NCI-H2196 (cell line): ENCODE measurements around the gene SSH3.
A peak's percentile ranks its signal among the peaks of the same experiment; 100 is the strongest.

Experiments
- DNase-seq: peaks from one replicate; lab custom pipeline; 2025; ENCODE audit not compliant: unreplicated experiment; lab: John Stamatoyannopoulos, UW

The SSH3 gene

GRCh38 chr11:67345247-67345919 is 42.1 kb downstream of the SSH3 start:
- DNase-seq = no peak

- peak; percentile 48 for DNase-seq
These were observed 42.8 kb downstream of the SSH3 start for GRCh38 chr11:67345920-67346819.

GRCh38 chr11:67347964-67348749 is 44.8 kb downstream of the SSH3 start:
- no peak for DNase-seq

GRCh38 chr11:67349036-67349435 is 45.7 kb downstream of the SSH3 start:
- DNase-seq = no peak

DNA sequence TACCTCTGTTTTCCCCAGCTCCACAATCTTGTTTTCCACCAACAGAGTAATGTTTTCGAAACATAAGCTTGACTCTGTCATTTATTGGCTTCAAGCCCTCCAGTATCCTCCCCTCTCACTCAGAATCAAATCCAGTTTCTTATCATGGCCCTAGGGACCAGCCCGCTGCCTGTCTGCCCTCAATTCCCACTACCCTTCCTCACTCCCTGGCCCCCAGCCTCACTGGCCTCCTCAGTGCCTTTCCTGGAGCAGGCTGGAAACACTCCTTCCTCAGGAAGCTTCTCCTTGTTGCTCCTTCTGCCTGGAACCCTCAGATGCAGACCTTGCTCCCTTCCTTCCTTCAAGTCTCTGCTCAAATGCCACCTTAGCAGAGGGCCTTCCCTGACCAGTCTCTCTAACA is 46.1 kb downstream of the SSH3 start:
- DNase-seq = no peak

- DNase-seq = no peak
These were observed 46.7 kb downstream of the SSH3 start for GRCh38 chr11:67349928-67350465.

- DNase-seq = peak; percentile 72
These were observed 48.1 kb downstream of the SSH3 start for GRCh38 chr11:67351275-67352005.

DNA sequence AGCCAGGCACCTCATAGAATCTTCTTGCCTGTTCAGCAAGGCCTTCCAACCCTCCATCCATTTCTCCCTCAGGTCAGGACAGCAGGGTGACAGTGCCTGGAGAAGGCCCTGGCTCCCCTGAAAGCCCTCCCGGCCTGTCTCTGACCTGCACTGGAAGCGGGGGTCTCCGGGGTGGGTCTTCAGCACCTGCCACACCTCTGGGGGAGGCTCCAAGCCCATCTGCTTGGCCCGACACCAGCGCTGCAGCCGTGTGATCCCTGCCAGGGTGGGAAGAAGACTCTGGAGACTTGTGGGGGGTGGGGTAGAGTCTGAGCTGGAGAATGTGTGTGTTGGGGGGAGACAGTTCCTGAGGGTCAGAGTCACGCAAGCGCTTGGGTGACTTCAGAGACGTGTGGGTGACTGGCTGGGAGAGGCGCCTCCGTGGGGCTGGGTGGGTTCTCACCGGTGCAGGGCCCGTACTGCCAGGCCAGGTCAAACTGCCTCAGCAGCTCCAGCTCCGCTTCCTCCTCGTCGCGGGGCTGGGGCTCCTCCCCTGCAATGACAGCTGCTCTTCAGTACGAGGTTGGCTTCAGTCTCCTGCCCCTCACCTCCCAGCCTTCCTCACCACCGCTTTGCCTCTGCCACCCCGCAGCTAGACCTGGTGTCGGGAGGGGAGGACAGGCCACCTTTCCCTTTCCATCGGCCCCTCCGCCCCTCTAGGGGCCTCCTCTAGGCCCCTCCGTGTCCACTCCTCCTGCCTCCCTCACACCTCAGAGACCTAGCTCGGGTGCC is 49.4 kb downstream of the SSH3 start:
- DNase-seq = peak; percentile 75

DNA sequence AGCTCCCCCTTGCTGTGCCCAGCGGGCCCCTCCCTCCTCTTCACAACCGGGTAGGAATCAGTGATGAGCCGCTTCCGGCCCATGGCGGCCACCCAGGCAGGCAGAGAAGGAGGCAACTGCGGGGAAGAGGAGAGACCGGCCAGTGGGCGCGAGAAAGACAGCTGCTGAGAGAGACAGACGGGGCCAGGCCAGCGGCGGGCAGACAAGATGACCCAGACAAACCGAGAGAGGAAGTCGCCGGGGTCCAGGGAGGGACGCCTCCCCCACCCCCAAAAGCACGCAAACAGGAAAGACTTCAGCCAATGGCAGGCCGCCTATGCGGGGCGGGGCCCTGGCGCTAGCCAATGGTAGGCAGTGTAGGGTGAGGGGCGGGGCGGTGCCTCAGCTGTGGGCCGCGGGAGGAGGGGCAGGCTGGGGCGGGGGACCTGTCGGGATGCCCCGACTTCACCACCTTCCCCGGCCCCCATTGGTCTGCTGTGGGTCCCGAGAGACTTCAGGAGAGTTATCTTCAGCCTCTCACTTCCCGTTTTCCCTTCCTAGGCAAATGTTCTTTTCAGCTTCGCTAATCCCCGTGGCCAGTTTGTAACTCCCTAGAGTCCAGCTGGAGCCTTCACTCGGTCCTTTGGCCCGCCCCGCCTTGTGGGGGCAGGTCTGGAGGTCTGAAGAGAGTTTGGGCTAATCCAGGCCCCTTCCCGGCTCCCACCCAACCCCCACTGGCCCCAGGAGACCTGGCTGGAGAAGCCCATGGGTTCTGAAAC is 50.2 kb downstream of the SSH3 start, which contains the start of gene POLD4:
POLD4 (minus strand) TSS at position 230 of the 758 bp plus-strand sequence; CDS start at position 83, 147 bp downstream.
- peak; percentile 93 for DNase-seq

DNA sequence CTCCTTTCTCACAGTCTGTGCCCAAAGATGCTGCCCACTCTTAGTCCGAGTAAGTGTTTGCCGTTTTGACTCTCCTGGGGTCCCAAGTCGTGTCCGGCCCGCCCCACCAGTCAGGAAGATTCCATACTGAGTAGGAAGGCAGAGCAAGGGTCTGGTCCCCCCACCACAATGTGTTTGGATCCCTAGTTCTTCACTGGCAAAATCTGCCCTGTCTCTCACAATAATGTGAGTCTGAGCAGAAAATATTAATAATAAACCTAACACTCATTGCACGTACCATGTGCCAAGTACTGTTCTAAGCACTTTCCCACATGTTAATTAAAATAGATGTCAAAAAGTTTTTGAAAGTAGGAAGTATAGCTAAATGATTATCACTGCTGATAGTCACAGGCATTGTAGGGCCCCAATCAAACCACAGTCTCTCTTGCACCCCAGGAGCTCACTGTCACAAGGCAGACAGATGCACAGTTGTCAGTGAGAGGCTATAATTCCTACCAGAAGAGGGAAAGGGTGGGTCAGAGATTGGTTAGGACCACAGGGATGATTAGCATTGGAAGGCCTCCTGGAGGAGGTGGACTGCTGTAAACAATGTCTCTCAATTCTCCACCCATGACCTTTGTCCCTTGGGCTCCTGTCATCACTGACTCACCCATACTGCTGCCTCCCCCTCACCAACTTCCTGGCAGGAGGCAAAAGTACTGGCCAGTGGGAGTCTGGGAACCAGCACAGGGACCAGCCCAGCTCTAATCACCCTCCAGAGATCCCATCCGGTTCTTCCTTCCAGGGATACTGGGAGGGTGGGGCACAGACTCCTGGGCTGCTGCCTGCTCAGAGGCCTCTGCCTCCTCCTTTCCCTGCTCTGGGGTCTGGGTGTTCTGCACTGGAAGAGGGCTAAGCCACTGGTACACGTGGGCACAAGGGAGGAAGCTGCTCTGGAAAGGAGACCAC is 51.0 kb downstream of the SSH3 start:
- DNase-seq = no peak

GRCh38 chr11:67355023-67355793 is 51.9 kb downstream of the SSH3 start:
- no peak for DNase-seq

DNA sequence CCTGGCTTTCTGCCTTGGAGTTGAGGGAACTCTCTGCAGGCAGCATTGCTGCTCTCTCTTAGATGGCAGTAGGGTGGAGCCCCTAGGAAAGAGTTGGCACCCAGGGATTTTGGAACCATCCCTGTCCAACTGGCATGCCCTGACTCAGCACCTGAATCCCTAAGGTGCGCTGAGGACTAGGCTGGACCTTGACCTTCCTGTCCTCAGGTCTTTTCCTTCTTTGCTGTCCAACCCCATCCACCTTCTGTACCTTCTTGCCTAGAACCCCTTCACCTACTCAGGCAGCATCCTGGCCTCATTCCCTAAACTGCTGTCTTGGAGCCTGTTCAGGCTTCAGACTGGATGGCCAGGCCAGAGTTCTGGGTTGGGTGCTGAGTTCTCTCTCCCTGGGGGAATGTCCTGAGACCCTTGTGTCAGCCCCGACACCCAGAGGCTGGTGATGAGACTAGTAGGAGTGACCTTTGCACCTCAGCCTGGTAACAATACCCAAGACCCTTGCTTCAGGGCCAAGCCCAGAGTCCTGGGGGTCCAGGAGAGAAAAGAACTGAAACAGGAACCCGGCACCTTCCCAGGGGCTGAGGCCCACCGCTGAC is 52.6 kb downstream of the SSH3 start:
- no peak for DNase-seq

GRCh38 chr11:67356387-67356863 is 53.1 kb downstream of the SSH3 start:
- DNase-seq = no peak

GRCh38 chr11:67356864-67357561 is 53.7 kb downstream of the SSH3 start:
- DNase-seq = peak; percentile 81

DNA sequence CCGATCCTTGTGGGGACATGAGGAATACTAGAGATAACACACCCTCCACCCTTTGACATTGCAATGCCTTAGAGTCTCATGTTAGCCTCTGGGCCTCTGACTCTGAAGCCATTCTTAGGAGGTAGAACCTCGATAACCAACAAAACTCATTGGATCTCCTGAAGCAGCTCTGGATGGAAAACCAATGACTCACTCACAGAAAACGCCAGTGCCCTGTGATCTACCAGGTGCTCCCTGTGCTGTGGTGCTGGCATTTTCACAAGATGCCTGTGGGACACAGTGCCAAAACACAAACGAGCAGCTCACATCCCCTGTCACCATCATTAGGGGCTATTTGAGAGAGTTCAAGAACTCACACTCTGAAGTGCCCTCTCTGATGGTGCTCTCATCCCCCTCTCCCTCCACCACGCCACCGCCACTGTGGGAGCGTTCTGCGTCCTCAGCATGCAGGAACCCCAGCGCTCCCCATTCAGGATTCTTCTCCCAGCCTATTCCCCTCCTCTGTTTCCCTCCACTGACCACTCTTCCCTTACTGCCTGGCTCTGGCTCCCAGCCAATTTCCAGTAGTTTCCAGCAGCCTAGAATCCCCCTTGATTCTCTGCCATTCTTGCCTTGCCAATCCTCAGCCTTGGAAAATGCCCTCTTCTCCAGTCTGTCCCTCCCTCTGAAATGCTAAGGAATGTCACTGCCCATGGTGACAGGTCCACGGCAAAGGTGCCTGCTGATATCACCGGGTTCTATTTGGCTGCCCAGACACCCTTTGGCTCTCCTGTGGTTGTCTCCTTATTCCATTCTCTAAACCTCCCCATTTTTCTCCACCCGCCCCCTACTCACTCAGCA is 54.7 kb downstream of the SSH3 start:
- DNase-seq = no peak
